ENCODE data around the gene GSG1L.

GRCh38 chr16:28038409-28038808, 25.1 kb downstream of the GSG1L start:
- TF ChIP-seq GABPA (IDR thresholded peaks at IDR 0.05 in 1 of 2, conservative IDR thresholded peaks at IDR 0.05 in 1 of 2) (no peak), RAD21 (IDR thresholded peaks at IDR 0.05) (no peak), YY1 (IDR thresholded peaks at IDR 0.05) (no peak)
- TF ChIP-seq, protein P1, sequence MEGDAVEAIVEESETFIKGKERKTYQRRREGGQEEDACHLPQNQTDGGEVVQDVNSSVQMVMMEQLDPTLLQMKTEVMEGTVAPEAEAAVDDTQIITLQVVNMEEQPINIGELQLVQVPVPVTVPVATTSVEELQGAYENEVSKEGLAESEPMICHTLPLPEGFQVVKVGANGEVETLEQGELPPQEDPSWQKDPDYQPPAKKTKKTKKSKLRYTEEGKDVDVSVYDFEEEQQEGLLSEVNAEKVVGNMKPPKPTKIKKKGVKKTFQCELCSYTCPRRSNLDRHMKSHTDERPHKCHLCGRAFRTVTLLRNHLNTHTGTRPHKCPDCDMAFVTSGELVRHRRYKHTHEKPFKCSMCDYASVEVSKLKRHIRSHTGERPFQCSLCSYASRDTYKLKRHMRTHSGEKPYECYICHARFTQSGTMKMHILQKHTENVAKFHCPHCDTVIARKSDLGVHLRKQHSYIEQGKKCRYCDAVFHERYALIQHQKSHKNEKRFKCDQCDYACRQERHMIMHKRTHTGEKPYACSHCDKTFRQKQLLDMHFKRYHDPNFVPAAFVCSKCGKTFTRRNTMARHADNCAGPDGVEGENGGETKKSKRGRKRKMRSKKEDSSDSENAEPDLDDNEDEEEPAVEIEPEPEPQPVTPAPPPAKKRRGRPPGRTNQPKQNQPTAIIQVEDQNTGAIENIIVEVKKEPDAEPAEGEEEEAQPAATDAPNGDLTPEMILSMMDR (IDR thresholded peaks at IDR 0.05; ENCODE audit: low read depth, low read length, missing input control): no peak
